Thyroid gland (tissue), 4 donors: Measurements from ENCODE around the gene TBC1D1.

Experiments used
- CTCF ChIP-seq, 6 experiments: fragments of 200-600 bp in 3 of 6; fragments of 450-650 bp in 3 of 6; sonication (generic) in 3 of 6; IDR thresholded peaks; one replicate each; pipeline ENCODE4 v1.5.1; 2016 to 2019; ENCODE audit warnings: antibody characterized with exemption in 6 of 6, mild to moderate bottlenecking in 2 of 6, inconsistent platforms in 1 of 6, moderate library complexity in 1 of 6
- POLR2A ChIP-seq, 2 donors: fragments of 450-650 bp; IDR thresholded peaks; one replicate each; pipeline ENCODE4 v1.6.1; 2017; ENCODE audit warnings: antibody characterized with exemption in 2 of 2, mild to moderate bottlenecking in 2 of 2, moderate library complexity in 1 of 2

DNA sequence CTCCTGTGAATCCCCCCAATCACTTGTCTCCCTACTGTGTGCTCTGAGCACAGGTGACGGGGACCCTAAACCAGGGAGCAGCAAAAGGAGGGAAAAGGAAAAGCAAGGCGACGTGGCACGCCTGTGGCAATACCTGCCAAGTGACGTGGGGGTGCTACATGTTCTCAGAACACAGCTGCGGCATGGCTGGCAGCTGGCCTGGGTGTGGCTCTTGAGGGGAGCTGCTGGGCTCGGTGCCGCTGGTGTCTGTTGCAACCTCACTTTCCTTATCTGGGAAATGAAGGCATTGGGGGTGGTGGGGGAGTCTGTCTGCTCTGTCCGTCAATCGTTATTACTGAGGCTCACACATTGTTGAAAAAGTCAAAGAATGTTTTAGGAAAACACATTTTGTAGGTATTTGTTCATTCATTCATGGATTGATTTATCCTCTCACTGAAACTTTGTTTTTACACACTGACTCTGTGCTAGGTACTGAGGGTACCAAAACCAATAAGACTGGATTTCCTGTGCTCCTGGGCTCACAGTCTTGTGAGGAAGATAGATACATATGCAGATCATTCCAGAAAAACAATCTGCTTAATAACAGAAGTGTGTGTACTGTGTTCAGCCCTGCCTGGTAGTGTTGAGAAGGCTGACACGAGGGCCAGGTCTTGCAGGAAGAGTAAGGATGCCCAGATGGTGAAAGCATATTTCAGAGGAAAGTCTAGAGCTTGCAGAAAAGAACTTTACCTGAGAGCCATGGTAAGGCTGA, 286.9 kb downstream of the TBC1D1 start:
- TF ChIP-seq CTCF (IDR thresholded peaks at IDR 0.05) (no peak), POLR2A (IDR thresholded peaks at IDR 0.05) (no peak)
